ENCODE measurements around the gene IPPK.

Gene IPPK

DNA sequence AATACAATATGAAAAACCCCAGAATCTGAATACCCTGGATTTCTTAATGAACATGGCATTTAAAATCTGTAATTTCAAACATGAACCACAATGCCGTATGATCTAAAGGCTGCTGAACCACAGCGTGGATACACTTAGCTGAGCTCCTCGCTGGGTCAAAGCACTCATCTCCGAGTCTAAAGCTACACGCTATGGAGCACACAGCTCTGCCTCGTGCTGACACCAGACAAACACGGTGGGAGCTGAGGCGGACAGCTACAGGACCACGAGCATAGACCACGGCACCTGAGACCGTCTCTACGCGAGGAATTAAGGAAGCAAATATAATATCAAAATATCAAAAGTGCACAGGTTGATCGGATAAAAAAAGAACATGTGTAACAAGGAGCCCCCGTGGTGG is 42.8 kb upstream of the IPPK start:
- intact Hi-C loops (cut with DNase I; ENCODE audit: low total_unique reads): no loop called here

DNA sequence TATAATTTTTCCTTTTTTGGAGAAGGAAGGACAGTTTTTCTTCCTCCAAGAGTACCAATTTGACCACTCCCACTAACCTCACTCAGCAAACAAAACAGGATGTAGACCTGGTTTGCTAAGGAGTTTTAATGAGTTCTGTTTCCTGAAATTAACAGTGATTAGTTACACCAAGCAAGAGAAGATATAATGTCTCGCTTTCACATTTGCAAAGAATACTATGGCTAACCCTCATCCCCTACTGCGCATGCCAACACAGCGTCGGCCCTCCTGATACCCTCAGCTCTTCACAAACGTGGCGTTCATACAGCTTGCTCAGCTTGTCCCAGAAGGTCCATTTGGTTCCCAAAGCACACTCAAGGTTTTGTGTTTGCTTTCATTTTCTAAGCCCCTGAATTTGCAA is 41.9 kb upstream of the IPPK start:
- no peak overlapping the region for H3K4me3 ChIP-seq
- no peak overlapping the region for H3K27ac ChIP-seq
- H3K9me3 ChIP-seq: no peaks in the 10 kb centered on the region
- intact Hi-C loops (cut with DNase I; ENCODE audit: low total_unique reads): no loop called here
- no peaks in the 10 kb centered on the region for H3K27me3 ChIP-seq
- TF ChIP-seq, protein P1, sequence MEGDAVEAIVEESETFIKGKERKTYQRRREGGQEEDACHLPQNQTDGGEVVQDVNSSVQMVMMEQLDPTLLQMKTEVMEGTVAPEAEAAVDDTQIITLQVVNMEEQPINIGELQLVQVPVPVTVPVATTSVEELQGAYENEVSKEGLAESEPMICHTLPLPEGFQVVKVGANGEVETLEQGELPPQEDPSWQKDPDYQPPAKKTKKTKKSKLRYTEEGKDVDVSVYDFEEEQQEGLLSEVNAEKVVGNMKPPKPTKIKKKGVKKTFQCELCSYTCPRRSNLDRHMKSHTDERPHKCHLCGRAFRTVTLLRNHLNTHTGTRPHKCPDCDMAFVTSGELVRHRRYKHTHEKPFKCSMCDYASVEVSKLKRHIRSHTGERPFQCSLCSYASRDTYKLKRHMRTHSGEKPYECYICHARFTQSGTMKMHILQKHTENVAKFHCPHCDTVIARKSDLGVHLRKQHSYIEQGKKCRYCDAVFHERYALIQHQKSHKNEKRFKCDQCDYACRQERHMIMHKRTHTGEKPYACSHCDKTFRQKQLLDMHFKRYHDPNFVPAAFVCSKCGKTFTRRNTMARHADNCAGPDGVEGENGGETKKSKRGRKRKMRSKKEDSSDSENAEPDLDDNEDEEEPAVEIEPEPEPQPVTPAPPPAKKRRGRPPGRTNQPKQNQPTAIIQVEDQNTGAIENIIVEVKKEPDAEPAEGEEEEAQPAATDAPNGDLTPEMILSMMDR (IDR thresholded peaks at IDR 0.05): no peak
- DNase-seq: no peak
- H3K36me3 ChIP-seq: peaks cover 50 to 76% (median 61%) of the 10 kb centered on the region in 3 donors
- no peaks in the 10 kb centered on the region for H3K4me1 ChIP-seq

More for the DNA sequence above, 42.8 kb upstream of the IPPK start:
- Histone ChIP-seq H3K9me3 (no peaks in the 10 kb centered on the region), H3K27ac (no peak overlapping the region), H3K4me1 (no peaks in the 10 kb centered on the region), H3K36me3 (peaks cover 58 to 85% (median 70%) of the 10 kb centered on the region in 3 donors), H3K27me3 (no peaks in the 10 kb centered on the region), H3K4me3 (no peak overlapping the region)
- TF ChIP-seq, protein P1 (IDR thresholded peaks at IDR 0.05): no peak
- DNase-seq: no peak

GRCh38 chr9:92711146-92711545 is 41.2 kb upstream of the IPPK start:
- no peak for DNase-seq
- intact Hi-C loops (cut with DNase I; ENCODE audit: low total_unique reads): no loop called here

GRCh38 chr9:92710368-92710767 is 40.4 kb upstream of the IPPK start:
- DNase-seq: no peak
- no peaks in the 10 kb centered on the region for H3K4me1 ChIP-seq
- H3K4me3 ChIP-seq: no peak overlapping the region
- H3K27ac ChIP-seq: no peak overlapping the region
- H3K27me3 ChIP-seq: no peaks in the 10 kb centered on the region
- no peaks in the 10 kb centered on the region for H3K9me3 ChIP-seq
- intact Hi-C loops (cut with DNase I; ENCODE audit: low total_unique reads): no loop called here
- TF ChIP-seq, protein P1 (IDR thresholded peaks at IDR 0.05): no peak
- H3K36me3 ChIP-seq: peaks cover 40 to 62% (median 52%) of the 10 kb centered on the region in 3 donors

More at GRCh38 chr9:92711146-92711545, 41.2 kb upstream of the IPPK start:
- H3K9me3 ChIP-seq: no peaks in the 10 kb centered on the region
- H3K36me3 ChIP-seq: peaks cover 48 to 70% (median 60%) of the 10 kb centered on the region in 3 donors
- H3K27me3 ChIP-seq: no peaks in the 10 kb centered on the region
- H3K4me3 ChIP-seq: no peak overlapping the region
- TF ChIP-seq, protein P1 (IDR thresholded peaks at IDR 0.05): no peak
- H3K27ac ChIP-seq: no peak overlapping the region
- H3K4me1 ChIP-seq: no peaks in the 10 kb centered on the region

DNA sequence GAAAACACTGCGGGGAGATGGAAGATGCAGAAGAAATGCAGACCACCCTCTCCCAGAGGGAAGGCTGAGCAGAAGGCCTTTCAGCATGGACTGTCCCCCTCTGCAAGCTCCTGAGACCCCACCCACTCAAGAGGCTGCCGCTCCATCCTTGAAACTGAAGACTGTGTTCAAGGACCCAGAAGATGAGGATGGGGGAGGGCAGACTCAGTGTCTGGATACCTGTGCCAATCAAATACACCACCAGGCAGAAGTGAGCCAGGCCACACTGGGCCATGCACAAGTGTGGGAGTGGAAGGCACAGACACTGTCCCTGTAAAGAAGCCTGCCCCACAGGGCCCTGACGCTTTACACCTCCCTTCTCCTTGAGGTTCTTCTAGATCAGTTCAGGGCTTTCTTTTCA is 40.0 kb upstream of the IPPK start:
- Histone ChIP-seq H3K27ac (no peak overlapping the region), H3K4me1 (no peaks in the 10 kb centered on the region), H3K4me3 (no peak overlapping the region), H3K9me3 (no peaks in the 10 kb centered on the region), H3K36me3 (peaks cover 36 to 58% (median 48%) of the 10 kb centered on the region in 3 donors), H3K27me3 (no peaks in the 10 kb centered on the region)
- no peak for DNase-seq
- TF ChIP-seq, protein P1 (IDR thresholded peaks at IDR 0.05): no peak
- intact Hi-C loops (cut with DNase I; ENCODE audit: low total_unique reads): no loop called here

DNA sequence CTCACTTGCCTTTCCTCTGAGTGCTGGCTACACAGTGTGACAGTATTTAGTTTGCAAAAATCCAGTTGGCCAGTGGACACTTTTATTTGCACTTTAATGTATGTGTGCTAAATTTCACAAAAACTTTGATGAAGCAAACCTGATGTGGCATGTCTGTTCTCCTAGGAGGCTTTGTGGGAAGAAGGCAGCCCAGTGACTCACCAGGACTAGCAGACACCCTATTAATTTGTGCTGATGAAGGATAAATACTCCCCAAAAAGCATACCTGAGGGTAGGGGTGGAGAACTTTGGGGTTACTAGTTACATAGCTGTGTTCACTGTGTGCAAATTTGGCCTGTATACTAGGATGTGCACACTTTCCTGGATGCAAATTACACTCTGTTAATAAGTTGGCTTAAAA is 39.3 kb upstream of the IPPK start:
- Histone ChIP-seq H3K4me1 (no peaks in the 10 kb centered on the region), H3K9me3 (no peaks in the 10 kb centered on the region), H3K36me3 (peaks cover 29 to 51% (median 41%) of the 10 kb centered on the region in 3 donors), H3K27ac (no peak overlapping the region), H3K4me3 (no peak overlapping the region), H3K27me3 (no peaks in the 10 kb centered on the region)
- TF ChIP-seq, protein P1 (IDR thresholded peaks at IDR 0.05): no peak
- intact Hi-C loops (cut with DNase I; ENCODE audit: low total_unique reads): no loop called here
- DNase-seq: no peak
